HG02938 (cell line): ENCODE data around the gene MAMSTR.
"Not testable (repeated sequence)": the region's sequence is repeated elsewhere in the genome, so short reads cannot be mapped to it uniquely, and the experiment has no call there.

Experiments used
- ATAC-seq: cut with Tn5 transposase; IDR thresholded peaks from one replicate; pipeline ENCODE4 v1.9.1; 2021; ENCODE audit warnings: mild to moderate bottlenecking, moderate library complexity; ENCODE audit not compliant: unreplicated experiment

The MAMSTR gene

DNA sequence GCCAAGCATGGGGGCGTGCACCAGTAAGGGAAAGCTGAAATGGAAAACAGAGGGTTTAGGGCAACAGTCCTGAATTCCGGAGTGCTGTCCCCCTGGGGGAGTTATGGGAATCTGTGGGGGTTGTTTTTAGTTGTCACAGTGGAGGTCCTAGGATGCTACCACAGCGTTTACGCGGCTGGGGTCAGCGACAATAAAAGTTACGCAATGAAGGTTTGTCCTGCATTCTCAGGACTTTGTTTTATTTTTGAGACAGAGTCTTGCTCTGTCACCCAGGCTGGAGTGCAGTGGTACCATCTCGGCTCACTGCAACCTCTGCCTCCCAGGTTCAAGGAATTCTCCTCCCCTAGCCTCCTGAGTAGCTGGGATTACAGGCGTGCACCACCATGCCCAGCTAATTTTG, 25.9 kb downstream of the MAMSTR start:
- ATAC-seq: not testable (repeated sequence)

DNA sequence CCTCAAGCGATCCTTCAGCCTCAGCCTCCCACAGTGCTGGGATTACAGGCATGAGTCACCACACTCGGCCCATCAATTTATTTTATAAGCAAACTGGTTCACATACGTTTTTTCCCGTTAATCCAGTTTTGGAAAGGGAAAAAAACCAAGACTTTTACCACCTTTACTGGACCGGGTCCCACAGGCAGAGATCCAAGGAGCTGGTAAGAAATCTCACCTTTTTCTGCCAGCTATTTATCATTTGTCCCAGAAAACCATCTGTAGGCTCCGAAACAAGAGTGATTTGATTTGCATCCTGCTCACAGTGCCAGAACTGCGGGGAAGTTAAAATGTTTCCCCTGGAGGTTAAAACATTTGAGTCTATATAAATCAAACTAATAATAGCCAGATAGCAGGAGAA, 30.1 kb downstream of the MAMSTR start:
- no peak for ATAC-seq

DNA sequence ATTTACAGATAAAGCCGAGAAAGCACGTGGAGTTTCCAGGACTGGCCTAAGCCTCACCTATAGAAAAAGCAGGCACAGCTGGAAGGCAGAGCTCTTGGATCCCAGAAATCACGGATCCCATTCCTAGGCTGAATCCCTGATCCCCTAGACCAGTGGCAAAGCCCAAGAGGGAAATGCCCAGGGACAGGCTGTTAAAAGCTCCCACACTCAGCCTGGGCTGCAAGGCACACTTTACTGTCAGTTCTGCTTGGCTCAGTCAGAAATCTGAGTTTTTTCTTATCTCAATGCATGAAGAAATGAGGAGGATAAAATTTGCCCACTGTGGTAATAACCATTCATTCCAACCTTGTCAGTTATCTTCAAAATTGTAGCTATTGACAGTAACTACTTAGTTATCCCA, 31.7 kb downstream of the MAMSTR start:
- no peak for ATAC-seq

DNA sequence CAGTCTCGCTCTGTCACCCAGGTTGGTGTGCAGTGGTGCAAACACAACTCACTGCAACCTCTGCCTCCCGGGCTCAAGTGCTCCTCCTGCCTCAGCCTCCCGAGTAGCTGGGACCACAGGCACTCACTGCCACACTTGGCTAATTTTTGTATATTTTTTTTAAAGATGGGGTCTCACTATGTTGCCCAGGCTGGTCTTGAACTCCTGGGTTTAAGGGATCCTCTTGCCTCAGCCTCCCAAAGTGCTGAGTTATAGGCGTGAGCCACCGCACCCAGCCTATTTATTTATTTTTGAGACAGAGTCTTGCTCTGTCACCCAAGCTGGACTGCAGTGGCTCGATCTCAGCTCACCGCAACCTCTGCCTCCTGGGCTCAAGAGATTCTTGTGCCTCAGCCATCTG, 32.9 kb downstream of the MAMSTR start:
- not testable (repeated sequence) for ATAC-seq

DNA sequence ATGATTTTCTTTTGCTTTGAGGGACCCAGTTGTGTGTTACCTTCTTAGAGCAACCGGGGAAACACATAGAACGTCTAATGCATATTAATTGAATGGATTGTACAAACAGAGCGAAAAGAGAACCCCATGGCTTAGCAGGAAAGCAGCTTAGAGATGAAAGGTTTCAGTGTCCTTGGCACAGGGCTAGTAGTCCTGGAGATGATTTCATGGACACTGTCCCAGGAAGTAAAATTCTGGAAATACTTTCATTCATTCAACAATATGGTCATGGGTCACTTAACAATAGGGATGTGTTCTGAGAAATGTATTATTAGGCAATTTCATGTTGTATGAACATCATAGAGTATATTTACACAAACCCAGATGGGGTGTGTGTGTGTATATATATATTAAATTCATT, 33.4 kb downstream of the MAMSTR start:
- no peak for ATAC-seq

DNA sequence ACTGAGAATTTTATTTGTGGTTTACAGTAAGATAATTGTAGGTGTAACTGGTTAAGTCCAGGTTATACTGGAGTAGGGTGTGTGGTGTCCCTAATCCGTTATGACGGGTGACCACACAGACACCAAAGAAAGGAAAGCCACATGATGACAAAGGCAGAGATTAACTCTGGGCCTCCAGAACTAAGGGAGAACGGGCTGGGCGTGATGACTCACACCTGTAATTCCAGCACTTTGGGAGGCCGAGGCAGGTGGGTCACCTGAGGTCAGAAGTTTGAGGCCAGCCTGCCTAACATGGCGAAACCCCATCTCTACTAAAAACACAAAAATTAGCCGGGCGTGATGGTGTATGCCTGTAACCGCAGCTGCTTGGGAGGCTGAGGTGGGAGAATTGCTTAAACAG, 33.9 kb downstream of the MAMSTR start:
- no peak for ATAC-seq

DNA sequence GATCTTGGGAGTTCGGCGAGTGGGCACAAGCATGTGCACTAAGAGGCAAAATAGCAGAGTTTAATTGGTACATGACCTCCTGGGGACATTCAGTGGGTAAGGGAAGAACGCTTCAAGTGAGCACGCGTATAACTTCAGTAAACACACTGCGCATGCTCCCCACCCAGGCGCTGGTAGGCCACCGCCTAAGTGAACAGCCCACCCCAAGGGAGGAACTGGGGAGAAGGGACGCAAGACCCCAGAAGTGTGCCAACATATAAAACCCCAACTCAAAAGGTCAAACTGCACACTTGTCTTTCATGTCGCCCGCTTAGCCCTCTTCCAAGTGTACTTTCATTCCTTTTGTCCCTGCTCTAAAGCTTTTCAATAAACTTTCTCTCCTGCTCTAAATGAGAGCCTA, 36.2 kb downstream of the MAMSTR start:
- ATAC-seq: no peak

DNA sequence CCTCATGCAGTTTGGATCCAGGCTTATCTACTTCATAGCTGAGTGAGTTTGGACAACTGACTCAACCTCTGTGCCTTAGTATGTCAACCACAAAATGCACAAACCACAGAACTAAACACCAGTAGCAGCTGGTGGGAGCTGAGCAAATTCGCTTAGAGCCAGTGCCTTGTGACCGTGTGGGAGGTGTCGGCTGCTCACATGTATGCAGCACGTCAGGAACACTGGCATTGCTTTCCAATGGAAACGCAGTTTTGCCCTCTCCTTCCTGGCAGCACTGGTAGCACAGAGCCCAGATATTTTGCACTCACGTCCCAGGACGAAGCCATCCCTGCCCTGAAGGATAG, 38.4 kb downstream of the MAMSTR start:
- no peak for ATAC-seq

DNA sequence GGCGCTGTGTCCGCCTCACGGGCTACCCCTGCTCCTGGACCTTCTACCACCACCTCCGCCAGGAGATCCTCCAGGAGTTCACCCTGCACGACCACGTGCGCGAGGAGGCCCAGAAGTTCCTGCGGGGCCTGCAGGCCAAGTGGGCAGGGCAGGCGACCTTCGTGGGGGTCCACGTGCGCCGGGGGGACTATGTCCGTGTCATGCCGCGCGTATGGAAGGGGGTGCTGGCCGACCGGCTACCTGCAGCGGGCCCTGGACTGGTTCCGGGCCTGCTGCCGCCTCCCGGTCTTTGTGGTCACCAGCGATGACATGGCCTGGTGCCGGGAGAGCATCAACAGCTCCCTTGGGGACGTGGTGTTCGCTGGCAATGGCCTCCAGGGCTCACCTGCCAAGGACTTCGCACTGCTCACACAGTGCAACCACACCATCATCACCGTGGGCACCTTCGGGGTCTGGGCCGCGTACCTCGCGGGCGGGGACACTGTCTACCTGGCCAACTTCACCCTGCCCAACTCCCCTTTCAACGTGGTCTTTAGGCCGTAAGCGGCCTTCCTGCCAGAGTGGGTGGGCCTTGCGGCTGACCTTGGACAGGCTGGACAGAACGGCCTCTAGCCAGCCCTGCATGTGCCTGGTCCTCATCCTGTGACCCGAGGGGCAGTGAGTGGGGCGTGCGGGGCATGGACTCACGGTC, 38.9 kb downstream of the MAMSTR start:
- ATAC-seq: no peak

DNA sequence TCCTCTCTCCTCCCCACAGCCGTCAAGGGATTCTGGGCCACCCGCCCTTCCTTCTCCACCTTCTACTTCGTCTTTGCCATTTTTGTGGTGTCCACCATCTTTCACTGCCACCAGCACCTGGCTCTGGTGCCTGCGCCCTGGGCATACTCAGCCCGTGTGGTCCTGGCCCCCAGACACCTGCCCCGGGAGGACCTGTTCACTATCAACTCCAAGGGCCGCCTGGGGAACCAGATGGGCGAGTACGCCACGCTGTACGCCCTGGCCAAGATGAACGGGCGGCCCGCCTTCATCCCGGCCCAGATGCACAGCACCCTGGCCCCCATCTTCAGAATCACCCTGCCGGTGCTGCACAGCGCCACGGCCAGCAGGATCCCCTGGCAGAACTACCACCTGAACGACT, 39.5 kb downstream of the MAMSTR start:
- not testable (repeated sequence) for ATAC-seq

DNA sequence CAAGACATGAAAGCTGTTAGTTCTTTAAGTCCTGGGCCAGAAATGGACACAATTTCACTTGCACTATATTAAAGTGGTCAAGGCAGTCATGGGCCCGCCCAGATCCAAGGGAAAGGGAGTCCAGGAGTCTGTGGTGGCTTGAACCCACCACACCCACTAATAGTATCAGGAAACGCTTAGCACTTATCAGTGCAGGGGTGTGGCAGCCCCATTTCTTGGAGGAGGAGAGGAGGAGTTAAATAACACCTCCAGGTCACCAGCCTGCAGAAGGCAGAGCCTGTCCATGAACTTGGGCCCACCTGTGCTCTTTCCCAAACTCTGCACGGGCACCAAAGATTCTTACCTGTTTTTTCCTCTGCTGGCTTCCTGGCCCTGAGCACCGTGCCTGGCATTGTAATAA, 41.3 kb downstream of the MAMSTR start:
- no peak for ATAC-seq

DNA sequence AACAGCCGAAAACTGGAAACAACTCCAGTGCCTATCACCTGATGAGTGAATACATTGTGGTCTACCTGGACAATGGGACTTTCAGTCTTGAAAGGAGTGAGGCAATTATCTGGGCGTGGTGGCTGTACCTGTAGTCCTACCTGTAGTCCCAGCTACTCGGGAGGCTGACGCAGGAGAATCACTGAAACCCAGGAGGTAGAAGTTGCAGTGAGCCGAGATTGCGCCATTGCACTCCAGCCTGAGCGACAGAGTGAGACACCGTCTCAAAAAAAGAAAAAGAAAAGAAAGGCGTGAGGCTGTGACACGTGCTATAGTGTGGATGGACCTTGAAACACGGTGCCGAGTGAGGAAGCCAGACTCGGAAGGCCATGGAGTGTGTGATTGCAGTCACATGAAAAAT, 42.6 kb downstream of the MAMSTR start:
- ATAC-seq: no peak

DNA sequence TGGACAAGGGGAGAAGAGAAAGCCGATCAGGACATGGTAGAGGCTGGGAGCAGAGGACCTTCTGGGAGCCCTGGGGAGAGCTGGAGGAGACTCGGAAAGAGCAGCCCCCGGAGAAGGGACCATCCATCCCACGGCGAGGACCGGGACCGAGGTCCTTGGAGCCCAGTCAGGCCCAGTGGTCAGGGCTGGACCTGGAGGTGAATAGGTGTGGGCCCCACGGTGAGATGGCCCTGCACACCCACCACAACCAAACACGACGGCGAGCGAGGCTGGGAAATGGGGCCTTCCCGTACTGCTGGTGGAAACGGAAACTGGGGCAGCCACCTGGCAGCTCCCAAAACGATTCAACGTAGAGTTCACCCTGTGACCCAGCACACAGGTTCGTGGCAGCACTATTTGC, 43.0 kb downstream of the MAMSTR start:
- no peak for ATAC-seq

DNA sequence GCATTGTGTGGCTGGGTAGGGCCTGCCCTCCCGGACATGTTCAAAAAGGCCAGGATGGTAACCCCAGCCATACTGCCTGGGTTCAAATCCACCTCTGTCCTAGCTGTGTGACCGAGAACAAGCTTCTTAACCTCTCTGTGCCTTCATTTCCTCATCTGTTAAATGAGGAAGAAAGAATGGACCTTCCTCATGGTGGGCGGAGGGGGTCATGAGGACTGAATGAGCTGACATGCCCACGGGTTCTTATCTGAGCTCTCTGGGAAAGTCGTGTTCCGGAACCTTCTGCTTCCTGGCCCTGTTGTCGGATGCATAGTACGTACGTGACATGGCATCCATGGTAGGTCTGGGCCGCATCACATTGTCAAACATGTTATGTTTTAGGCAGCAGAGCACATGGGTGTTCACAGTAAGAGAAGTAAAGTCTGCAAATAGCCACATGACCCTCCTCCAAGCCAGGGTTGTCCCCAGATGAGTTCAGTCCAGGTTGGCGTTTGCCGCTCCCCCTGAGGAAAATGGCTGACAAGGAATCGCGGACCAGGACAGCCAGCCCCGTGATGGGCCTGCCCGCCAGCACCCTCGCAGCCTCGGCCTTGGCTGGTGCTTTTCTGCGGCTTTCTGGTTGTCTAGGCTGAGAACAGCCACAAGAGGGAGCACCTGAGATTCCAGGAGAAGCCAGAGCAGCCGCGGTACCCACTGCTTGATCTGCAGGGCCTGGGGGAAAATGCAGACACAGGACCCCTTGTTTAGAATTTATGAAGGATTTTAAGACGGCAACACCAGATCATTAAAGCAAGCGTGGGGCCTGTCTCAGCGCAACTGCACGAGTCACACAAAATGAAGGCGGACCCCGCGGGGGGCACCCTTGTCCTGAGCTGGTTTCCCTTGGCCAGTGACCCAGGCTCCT, 44.4 kb downstream of the MAMSTR start:
- no peak for ATAC-seq

DNA sequence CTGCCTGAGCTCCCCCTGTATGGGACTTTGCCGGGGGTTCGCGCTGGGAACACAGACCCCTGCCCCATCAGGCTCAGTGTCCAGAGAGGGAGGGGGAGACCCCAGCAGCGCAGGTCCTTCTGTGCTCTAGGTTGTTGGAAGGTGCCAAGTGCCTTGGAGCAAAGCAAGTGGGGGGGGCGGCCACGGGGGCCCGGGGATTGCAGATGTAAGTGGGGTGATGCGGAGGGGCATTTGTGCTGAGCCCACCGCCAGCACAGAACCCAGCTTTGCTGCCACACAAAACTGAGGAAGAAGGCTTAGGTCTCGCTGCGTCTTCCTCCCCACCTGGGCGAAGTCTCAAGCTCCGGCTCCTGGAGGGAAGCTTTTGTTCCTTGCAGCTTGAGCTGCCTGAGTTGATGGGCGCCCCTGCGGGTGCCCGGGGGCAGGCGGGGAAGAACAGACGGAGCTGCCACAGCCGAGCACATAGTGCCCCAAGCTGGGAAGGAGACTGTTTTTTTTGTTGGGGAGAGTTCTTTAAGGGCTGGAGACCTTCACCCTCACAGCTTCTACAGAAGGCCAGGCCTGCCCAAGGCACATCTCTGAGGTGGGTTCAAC, 45.2 kb downstream of the MAMSTR start:
- no peak for ATAC-seq

DNA sequence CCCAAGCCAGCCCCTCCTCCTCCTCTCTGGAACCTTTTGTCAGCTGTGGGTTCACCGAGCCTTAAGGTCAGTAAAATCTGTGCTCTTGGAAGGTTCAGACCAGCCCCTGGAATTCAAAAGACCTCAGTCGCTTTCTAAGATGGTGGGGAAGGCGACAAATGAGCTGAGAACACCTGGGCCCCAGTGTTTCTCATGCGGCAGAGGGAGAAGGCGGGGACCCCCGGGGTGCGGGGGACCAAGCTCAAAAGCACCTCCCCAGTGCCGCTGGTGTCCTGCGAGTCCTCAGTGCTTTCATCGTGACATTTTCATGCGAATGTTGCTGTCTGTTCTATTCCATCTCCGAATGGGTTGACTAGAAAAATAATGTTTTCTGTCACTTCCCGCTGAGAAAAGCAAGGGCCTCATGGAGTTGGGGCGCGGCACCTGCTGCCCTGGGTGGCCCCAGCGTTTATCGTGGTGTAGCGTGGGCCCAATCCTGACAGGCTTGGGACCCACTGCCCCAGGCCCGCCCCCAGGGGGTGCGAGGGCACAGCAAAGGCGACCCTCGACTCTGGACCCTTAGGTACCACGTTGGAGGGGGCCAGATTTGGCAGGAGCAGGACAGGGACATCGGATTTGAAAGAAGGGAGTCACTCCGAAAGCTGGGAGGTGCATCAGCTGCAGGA, 46.0 kb downstream of the MAMSTR start:
- ATAC-seq: no peak

DNA sequence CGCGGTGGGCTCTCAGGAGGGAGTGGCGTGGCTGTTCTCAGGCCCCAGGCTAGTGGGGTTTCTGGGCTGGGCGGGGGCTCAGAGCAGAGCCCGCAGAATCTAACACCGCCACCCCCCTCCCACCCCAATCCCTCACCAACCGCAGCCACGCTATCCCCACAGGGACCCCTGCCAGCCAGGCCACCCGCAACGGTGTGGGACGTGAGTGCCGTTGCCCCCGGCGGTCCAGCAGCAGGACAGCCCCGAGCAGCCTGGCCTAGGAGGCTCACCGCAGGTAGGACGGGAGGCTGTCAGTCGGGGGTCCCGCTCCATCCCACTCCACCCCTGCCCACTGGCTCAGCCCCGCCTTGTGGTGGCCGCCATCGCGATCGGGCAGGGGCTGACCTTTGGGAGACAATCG, 46.5 kb downstream of the MAMSTR start, which contains the start of gene NTN5:
NTN5 (minus strand) TSS at position 24 of the 400 bp plus-strand sequence. CDS start 2,031 bp downstream, outside the sequence.
- ATAC-seq: no peak

DNA sequence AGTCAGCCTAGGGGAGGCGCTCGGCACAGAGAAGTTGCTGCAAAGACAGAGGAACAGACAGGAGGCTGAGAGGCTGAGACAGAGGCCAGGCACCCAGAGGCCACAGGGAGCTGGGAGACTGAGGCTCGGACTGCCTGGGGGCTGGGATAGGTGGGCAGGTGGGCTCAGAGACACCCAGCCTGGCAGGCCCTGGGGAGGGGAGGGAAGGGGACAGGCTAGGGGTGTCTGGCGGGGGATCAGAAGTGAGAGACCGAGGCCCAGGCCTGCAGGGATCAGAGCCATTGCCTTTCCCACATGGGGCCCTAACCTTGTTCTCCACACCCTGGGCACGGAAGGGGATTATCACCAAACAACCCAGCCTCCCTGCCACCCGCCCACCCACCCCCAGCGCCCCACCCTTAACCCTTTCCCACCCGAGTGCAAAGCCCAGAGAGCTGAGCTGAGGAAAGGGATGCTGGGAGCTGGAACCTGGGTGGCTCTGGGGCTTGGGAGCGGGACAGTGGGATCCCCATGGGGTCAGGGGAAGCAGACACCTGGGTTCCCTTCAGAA, 48.0 kb downstream of the MAMSTR start:
- no peak for ATAC-seq

DNA sequence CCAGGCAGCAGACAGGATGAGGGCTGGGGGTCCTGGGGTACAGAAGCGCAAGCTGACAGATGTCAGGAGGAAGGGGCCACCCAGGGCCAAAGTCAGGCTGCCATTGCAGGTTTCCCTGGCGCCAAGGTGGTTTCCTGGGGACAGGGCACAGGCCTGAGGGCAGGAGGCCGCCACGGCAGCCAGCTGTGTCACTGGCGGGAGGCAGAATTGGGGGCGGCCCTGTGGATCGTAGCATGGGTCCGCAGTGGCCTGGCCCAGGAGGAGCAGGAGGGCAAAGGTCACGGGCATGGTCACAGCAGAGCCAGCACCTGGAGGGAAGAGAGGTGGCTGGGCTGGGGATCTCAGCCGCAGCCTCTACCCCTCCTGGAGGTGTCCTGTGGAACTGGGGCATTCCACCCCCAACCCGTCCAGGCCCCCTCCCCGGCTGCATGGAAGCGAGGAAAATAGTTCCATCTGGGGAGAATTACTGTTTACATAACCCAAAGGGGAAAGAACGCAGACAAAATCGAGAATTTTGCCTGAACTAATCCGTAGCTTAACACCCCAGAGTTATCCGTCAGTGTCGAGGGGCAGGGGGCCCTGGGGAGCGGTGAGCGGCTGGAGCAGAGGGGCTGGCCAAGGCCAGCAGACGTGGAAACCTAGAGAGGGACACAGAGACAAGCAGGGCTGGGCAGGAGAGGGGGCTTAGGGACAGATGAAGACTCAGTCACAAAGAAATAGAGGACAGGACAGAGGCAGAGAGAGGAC, 48.7 kb downstream of the MAMSTR start:
- ATAC-seq: no peak

DNA sequence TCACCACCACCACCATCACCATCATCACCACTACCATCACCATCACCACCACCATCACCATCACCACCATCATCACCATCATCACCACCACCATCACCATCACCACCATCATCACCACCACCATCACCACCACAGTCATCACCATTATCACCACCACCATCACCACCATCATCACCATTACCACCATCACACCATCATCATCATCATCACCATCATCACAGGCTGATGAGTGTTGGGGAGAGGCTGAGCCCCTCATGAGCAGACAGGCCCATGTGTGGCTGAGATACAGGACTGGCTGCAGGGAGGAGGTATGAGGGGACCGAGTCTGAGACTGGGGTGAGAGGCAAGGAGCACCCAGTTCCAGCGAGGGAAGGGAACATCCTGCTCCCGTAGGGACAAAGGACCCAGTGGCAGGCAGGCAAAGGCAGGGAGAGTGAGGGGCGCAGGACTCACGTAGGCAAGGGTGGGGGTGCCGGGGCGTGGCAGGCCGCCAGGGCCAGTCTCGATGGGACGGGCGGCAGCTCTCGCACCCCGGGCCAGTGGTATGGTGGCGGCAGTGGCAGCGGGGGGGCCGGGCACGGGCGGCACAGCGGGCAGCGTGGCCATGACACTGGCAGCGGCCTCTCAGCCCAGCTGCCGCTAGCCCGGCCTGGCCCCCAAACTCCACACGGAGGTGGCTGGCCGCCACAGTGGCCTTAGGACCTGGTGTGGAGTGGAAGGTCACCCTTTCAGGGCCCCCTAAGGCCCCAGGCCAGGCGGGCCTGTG, 49.4 kb downstream of the MAMSTR start:
- ATAC-seq: no peak
